Naive thymus-derived CD4-positive, alpha-beta T cell (primary cell): Measurements from ENCODE around the gene PPIA. TPM values are rescaled to one million over a fixed set of nuclear protein-coding genes. Genes with fewer than 3 reads are reported as not detected.

Experiments
- ATAC-seq: fragments of 150-1000 bp; cut with Tn5 transposase; 2 replicates; pipeline ENCODE4 v1.10.0; 2021; ENCODE audit warnings: mild to moderate bottlenecking, moderate library complexity
- CTCF ChIA-PET: fragments of 350-600 bp; sonication (Branson Sonifier 250); formaldehyde crosslinking; loops from one replicate; lab custom pipeline; 2021; ENCODE audit warnings: antibody characterized with exemption; lab: Charles Lee
- POLR2A ChIA-PET: fragments of 350-600 bp; sonication (Branson Sonifier 250); formaldehyde crosslinking; loops from one replicate; lab custom pipeline; 2021; ENCODE audit warnings: antibody characterized with exemption, inconsistent platforms; lab: Charles Lee
- DNase-seq, 9 donors: peaks; one replicate each; pipeline versions ENCODE4 v3.0.0 to v3.0.0-alpha.2; 2020 to 2022; ENCODE audit warnings: mixed read lengths in 1 of 9
- H3K27ac ChIP-seq: one replicate; pipeline ENCODE4 v1.7.0; 2013; ENCODE audit warnings: mild to moderate bottlenecking, low read depth, low read length, moderate library complexity
- H3K27me3 ChIP-seq, 2 donors: one replicate each; pipeline ENCODE4 v1.7.0; 2013; ENCODE audit warnings: low read length in 2 of 2, mild to moderate bottlenecking in 2 of 2, moderate library complexity in 2 of 2; ENCODE audit not compliant: control insufficient read depth in 2 of 2, insufficient read depth in 2 of 2
- H3K36me3 ChIP-seq, 3 experiments: 1 replicate in 2 of 3; 2 replicates in 1 of 3; pipeline ENCODE4 v1.7.0; 2013; ENCODE audit warnings: low read length in 3 of 3, mild to moderate bottlenecking in 3 of 3, moderate library complexity in 1 of 3; ENCODE audit not compliant: insufficient read depth in 3 of 3, control insufficient read depth in 2 of 3
- H3K4me1 ChIP-seq, 2 donors: one replicate each; pipeline ENCODE4 v1.7.0; 2013; ENCODE audit warnings: low read length in 2 of 2, mild to moderate bottlenecking in 2 of 2, moderate library complexity in 1 of 2; ENCODE audit not compliant: control insufficient read depth in 2 of 2, insufficient read depth in 2 of 2
- H3K4me3 ChIP-seq: 2 replicates; pipeline ENCODE4 v1.7.0; 2013; ENCODE audit warnings: mild to moderate bottlenecking, low read length
- H3K9me3 ChIP-seq, 3 experiments: 1 replicate in 2 of 3; 2 replicates in 1 of 3; pipeline ENCODE4 v1.7.0; 2013; ENCODE audit warnings: low read length in 3 of 3; ENCODE audit not compliant: control insufficient read depth in 2 of 3
- H3K27ac Mint-ChIP-seq, 9 donors: one replicate each; pipeline ENCODE4 v1.8.0; 2020 to 2022; ENCODE audit warnings: mixed read lengths in 9 of 9, mild to moderate bottlenecking in 8 of 9, moderate library complexity in 5 of 9, inconsistent platforms in 2 of 9
- H3K27me3 Mint-ChIP-seq, 5 donors: one replicate each; pipeline ENCODE4 v1.8.0; 2021 to 2022; ENCODE audit warnings: mixed read lengths in 5 of 5, mild to moderate bottlenecking in 1 of 5
- H3K36me3 Mint-ChIP-seq, 5 donors: one replicate each; pipeline ENCODE4 v1.8.0; 2020 to 2022; ENCODE audit warnings: mixed read lengths in 5 of 5, mild to moderate bottlenecking in 3 of 5, inconsistent platforms in 1 of 5
- H3K4me1 Mint-ChIP-seq, 7 donors: one replicate each; pipeline ENCODE4 v1.8.0; 2020 to 2022; ENCODE audit warnings: mixed read lengths in 7 of 7, mild to moderate bottlenecking in 3 of 7, inconsistent platforms in 1 of 7
- H3K4me3 Mint-ChIP-seq, 10 donors: one replicate each; pipeline ENCODE4 v1.8.0; 2020 to 2022; ENCODE audit warnings: mild to moderate bottlenecking in 10 of 10, mixed read lengths in 10 of 10, moderate library complexity in 6 of 10, inconsistent platforms in 2 of 10
- H3K9me3 Mint-ChIP-seq, 11 donors: one replicate each; pipeline ENCODE4 v1.8.0; 2020 to 2022; ENCODE audit warnings: mixed read lengths in 11 of 11, mild to moderate bottlenecking in 4 of 11, inconsistent platforms in 1 of 11, moderate library complexity in 1 of 11
- intact Hi-C, 2 donors: fragments of 100-400 bp; cut with micrococcal nuclease; formaldehyde crosslinking; loops; one replicate each; pipeline ENCODE4 v1.15.1; 2023
- polyA plus RNA-seq, 2 donors: library from polyadenylated mRNA; unstranded; fragments of 300-500 nt; fragmentation: Illumina TruSeq; gene quantifications; one replicate each; pipeline ENCODE4 v1.2.3, GENCODE V29; 2021
- total RNA-seq, 6 experiments: library from RNA in 5 of 6; stranded (reverse) in 5 of 6; gene quantifications; 1 replicate in 5 of 6; 2 replicates in 1 of 6; pipeline ENCODE4 v1.2.3 and lab custom pipeline; 2021 to 2026

Gene PPIA
- total and polyA plus RNA-seq, 7 experiments from 2014 or later = 535 to 3,303 (median 639) TPM

GRCh38 chr7:44750921-44751571 lies 45.4 kb upstream of the PPIA start:
- Mint-ChIP-seq H3K9me3 (peaks cover 0 to 1% (median 0%) of the 10 kb centered on the region in 11 donors), H3K36me3 (peaks cover 0 to 14% (median 0%) of the 10 kb centered on the region in 5 donors), H3K4me3 (peak overlapping the region; percentile 77 to 92 (median 86)), H3K27me3 (no peaks in the 10 kb centered on the region), H3K27ac (peak overlapping the region in 8 of 9 donors; percentile 19 to 91 (median 82)), H3K4me1 (peaks cover 32 to 68% (median 53%) of the 10 kb centered on the region in 7 donors)
- Histone ChIP-seq H3K27ac (peak overlapping the region; percentile 98), H3K9me3 (no peaks in the 10 kb centered on the region), H3K4me1 (peaks cover 31 to 42% of the 10 kb centered on the region in 2 donors), H3K36me3 (peaks cover 0 to 3% (median 0%) of the 10 kb centered on the region in 3 experiments), H3K4me3 (peak overlapping the region; percentile 64), H3K27me3 (no peaks in the 10 kb centered on the region)
- intact Hi-C loops = loop anchor here (1.0 to 5.0 kb wide), 10 partner anchors 18 to 250 kb away; partner anchors contain the start of genes CCM2 (in 1 of the 2), OGDH (in 1 of the 2), PPIA (in 1 of the 2) and PURB (in 1 of the 2)
- CTCF ChIA-PET = interaction anchor here (0.6 to 1.3 kb wide), 2 partner anchors 47 to 127 kb away, joined by 3 read pairs; no protein-coding TSS in a partner anchor
- DNase-seq (peak in 5 of 9 donors; percentile 16 to 74 (median 36)), ATAC-seq (peak; percentile 50)
- POLR2A ChIA-PET = interaction anchor here (1.1 to 2.7 kb wide), 6 partner anchors 51 to 670 kb away, joined by 3 to 22 read pairs (median 8); partner anchors contain the start of genes OGDH, PURB and TMED4

- Mint-ChIP-seq H3K27me3 (no peaks in the 10 kb centered on the region), H3K4me1 (peaks cover 28 to 59% (median 49%) of the 10 kb centered on the region in 7 donors), H3K9me3 (no peaks in the 10 kb centered on the region), H3K36me3 (peaks cover 0 to 14% (median 0%) of the 10 kb centered on the region in 5 donors), H3K27ac (peak overlapping the region in 3 of 9 donors; percentile 29 to 77 (median 52)), H3K4me3 (no peak overlapping the region)
- CTCF ChIA-PET = no interaction called here
- H3K4me1 ChIP-seq = peaks cover 31 to 43% of the 10 kb centered on the region in 2 donors
- no peak for ATAC-seq
- no peak overlapping the region for H3K27ac ChIP-seq
- no peaks in the 10 kb centered on the region for H3K27me3 ChIP-seq
- POLR2A ChIA-PET = interaction anchor here (0.6 kb wide), 1 partner anchor 18 kb away, joined by 3 read pairs; no protein-coding TSS in a partner anchor
- intact Hi-C loops = loop anchor here in 1 of 2 donors (5.0 kb wide), 1 partner anchor 169 kb away; no protein-coding TSS in a partner anchor
- peaks cover under 1 to 20% (median under 1%) of the 10 kb centered on the region in 3 experiments for H3K36me3 ChIP-seq
- H3K9me3 ChIP-seq = no peaks in the 10 kb centered on the region
- H3K4me3 ChIP-seq = no peak overlapping the region
- DNase-seq = no peak
These were observed 43.7 kb upstream of the PPIA start for GRCh38 chr7:44752822-44753221.

- intact Hi-C loops = loop anchor here in 1 of 2 donors (5.0 kb wide), 1 partner anchor 167 kb away; no protein-coding TSS in a partner anchor
- POLR2A ChIA-PET = interaction anchor here (1.4 kb wide), 1 partner anchor 43 kb away, joined by 3 read pairs; no protein-coding TSS in a partner anchor
- H3K4me3 ChIP-seq = no peak overlapping the region
- H3K27me3 Mint-ChIP-seq = no peaks in the 10 kb centered on the region
- peaks cover 20 to 49% (median 41%) of the 10 kb centered on the region in 7 donors for H3K4me1 Mint-ChIP-seq
- ATAC-seq = no peak
- CTCF ChIA-PET = no interaction called here
- no peak overlapping the region for H3K4me3 Mint-ChIP-seq
- no peaks in the 10 kb centered on the region for H3K9me3 Mint-ChIP-seq
- H3K27ac ChIP-seq = peak overlapping the region; percentile 40
- peaks cover 0 to 10% (median 0%) of the 10 kb centered on the region in 5 donors for H3K36me3 Mint-ChIP-seq
- H3K36me3 ChIP-seq = peaks cover 5 to 36% (median 12%) of the 10 kb centered on the region in 3 experiments
- peak overlapping the region in 5 of 9 donors; percentile 15 to 55 (median 43) for H3K27ac Mint-ChIP-seq
- no peaks in the 10 kb centered on the region for H3K9me3 ChIP-seq
- no peaks in the 10 kb centered on the region for H3K27me3 ChIP-seq
- no peak for DNase-seq
- H3K4me1 ChIP-seq = peaks cover 24 to 35% of the 10 kb centered on the region in 2 donors
These were observed 41.4 kb upstream of the PPIA start for GRCh38 chr7:44754802-44755697.

DNA sequence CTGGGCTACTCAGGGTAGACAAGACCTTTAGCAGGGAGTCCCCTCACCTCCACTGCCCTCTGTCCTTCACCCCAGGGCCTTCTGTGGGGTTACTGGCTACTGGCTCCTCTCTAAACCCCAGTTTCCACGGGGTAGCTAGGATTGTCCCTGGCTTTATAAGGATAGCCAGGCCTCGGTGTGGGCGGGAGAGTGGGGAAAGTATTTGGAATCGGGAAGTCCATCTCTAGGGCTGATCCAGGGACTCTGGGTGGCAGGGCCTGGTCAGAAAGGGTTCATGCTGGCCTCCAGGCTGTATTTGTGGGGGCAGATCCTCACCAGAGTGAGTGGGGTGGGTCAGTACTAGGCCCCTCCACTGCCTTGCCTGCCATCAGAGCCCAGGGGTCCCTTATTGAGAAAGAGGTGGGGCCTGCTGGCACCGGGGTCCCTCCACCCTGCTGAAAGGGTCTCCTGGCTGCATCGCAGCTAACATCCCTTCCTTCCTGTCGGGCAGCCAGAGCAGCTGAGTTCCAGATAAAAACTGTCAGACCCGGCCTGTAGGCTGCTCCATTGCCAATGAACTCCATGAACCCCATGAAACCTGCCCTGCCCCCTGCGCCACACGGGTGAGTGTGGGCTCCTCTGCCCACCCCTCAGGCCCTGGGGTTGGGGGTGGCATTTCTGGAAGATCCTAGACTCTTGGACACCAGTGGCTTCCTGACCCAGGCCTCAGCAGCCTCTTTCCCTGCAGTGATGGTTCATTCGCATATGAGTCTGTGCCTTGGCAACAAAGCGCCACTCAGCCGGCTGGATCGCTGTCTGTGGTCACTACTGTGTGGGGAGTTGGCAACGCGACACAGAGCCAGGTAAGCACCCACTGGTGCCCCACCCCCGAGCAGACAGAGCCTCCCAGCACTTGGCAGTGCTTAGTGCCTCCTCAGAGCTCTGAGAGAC lies 40.5 kb upstream of the PPIA start:
- Histone ChIP-seq H3K36me3 (peaks cover 5 to 45% (median 12%) of the 10 kb centered on the region in 3 experiments), H3K4me1 (peaks cover 14 to 26% of the 10 kb centered on the region in 2 donors), H3K9me3 (no peaks in the 10 kb centered on the region), H3K4me3 (no peak overlapping the region), H3K27ac (peak overlapping the region; percentile 34), H3K27me3 (no peaks in the 10 kb centered on the region)
- Mint-ChIP-seq H3K27ac (peak overlapping the region in 1 of 9 donors; percentile 32), H3K9me3 (no peaks in the 10 kb centered on the region), H3K27me3 (no peaks in the 10 kb centered on the region), H3K4me3 (no peak overlapping the region), H3K36me3 (peaks cover 0 to 9% (median 0%) of the 10 kb centered on the region in 5 donors), H3K4me1 (peaks cover 12 to 40% (median 32%) of the 10 kb centered on the region in 7 donors)
- DNase-seq = no peak
- POLR2A ChIA-PET = interaction anchor here (1.4 kb wide), 1 partner anchor 42 kb away, joined by 3 read pairs; no protein-coding TSS in a partner anchor
- no peak for ATAC-seq
- CTCF ChIA-PET = interaction anchor here (0.5 kb wide), 1 partner anchor 20 kb away, joined by 3 read pairs; no protein-coding TSS in a partner anchor
- intact Hi-C loops = no loop called here

- no peak overlapping the region for H3K4me3 Mint-ChIP-seq
- POLR2A ChIA-PET = no interaction called here
- H3K27me3 ChIP-seq = no peaks in the 10 kb centered on the region
- H3K4me1 Mint-ChIP-seq = peaks cover 7 to 31% (median 24%) of the 10 kb centered on the region in 7 donors
- peaks cover 0 to 11% (median 0%) of the 10 kb centered on the region in 5 donors for H3K36me3 Mint-ChIP-seq
- H3K27ac Mint-ChIP-seq = no peak overlapping the region
- DNase-seq = no peak
- H3K27ac ChIP-seq = peak overlapping the region; percentile 7
- H3K4me1 ChIP-seq = peaks cover 10 to 20% of the 10 kb centered on the region in 2 donors
- intact Hi-C loops = no loop called here
- H3K4me3 ChIP-seq = no peak overlapping the region
- no peaks in the 10 kb centered on the region for H3K9me3 Mint-ChIP-seq
- peaks cover 5 to 54% (median 15%) of the 10 kb centered on the region in 3 experiments for H3K36me3 ChIP-seq
- CTCF ChIA-PET = interaction anchor here (0.5 kb wide), 1 partner anchor 21 kb away, joined by 3 read pairs; no protein-coding TSS in a partner anchor
- H3K9me3 ChIP-seq = no peaks in the 10 kb centered on the region
- ATAC-seq = no peak
- no peaks in the 10 kb centered on the region for H3K27me3 Mint-ChIP-seq
These were observed 39.6 kb upstream of the PPIA start for GRCh38 chr7:44756904-44757303.
